MM.1S (cell line): Measurements from ENCODE around the gene TFCP2L1.

ENCODE experiments used
- DNase-seq: peaks from one replicate; pipeline ENCODE4 v3.0.0-alpha.2; 2015
- H2AFZ ChIP-seq: fragments of 300-600 bp; sonication (generic); 2 replicates; pipeline ENCODE4 v1.6.0; 2016; ENCODE audit warnings: antibody characterized with exemption, low read length
- H3F3A ChIP-seq: fragments of 300-600 bp; sonication (generic); 2 replicates; pipeline ENCODE4 v1.6.1; 2016; ENCODE audit warnings: mild to moderate bottlenecking, antibody characterized with exemption, low read length, moderate library complexity, mixed read lengths; ENCODE audit not compliant: insufficient read depth
- H3K27ac ChIP-seq: fragments of 300-600 bp; sonication (generic); 2 replicates; pipeline ENCODE4 v1.5.1; 2016; ENCODE audit warnings: mild to moderate bottlenecking, low read length
- H3K27me3 ChIP-seq: fragments of 300-600 bp; sonication (generic); replicated peaks from 2 replicates; pipeline ENCODE4 v1.6.0; 2016; ENCODE audit warnings: low read length; ENCODE audit not compliant: insufficient read depth
- H3K36me3 ChIP-seq: fragments of 300-600 bp; sonication (generic); replicated peaks from 2 replicates; pipeline ENCODE4 v1.6.1; 2016; ENCODE audit warnings: mild to moderate bottlenecking, low read length, mixed read lengths; ENCODE audit not compliant: insufficient read depth
- H3K4me1 ChIP-seq: fragments of 300-600 bp; sonication (generic); 2 replicates; pipeline ENCODE4 v1.6.1; 2016; ENCODE audit warnings: low read length, mixed read lengths
- H3K4me2 ChIP-seq: fragments of 300-600 bp; sonication (generic); 2 replicates; pipeline ENCODE4 v1.6.0; 2016; ENCODE audit warnings: low read depth, low read length
- H3K4me3 ChIP-seq: fragments of 300-600 bp; sonication (generic); 2 replicates; pipeline ENCODE4 v1.5.1; 2016; ENCODE audit warnings: low read length, mixed read lengths
- H3K79me2 ChIP-seq: fragments of 300-600 bp; sonication (generic); 2 replicates; pipeline ENCODE4 v1.6.1; 2016; ENCODE audit warnings: mixed run types, low read length, mixed read lengths
- H3K9ac ChIP-seq: fragments of 300-600 bp; sonication (generic); 2 replicates; pipeline ENCODE4 v1.6.1; 2016; ENCODE audit warnings: low read length, mixed read lengths
- H3K9me2 ChIP-seq: fragments of 300-600 bp; sonication (generic); replicated peaks from 2 replicates; pipeline ENCODE4 v1.6.1; 2016; ENCODE audit warnings: mild to moderate bottlenecking, low read length, mixed read lengths; ENCODE audit not compliant: insufficient read depth
- H3K9me3 ChIP-seq: fragments of 300-600 bp; sonication (generic); replicated peaks from 2 replicates; pipeline ENCODE4 v1.6.1; 2016; ENCODE audit warnings: mild to moderate bottlenecking, low read length, mixed read lengths; ENCODE audit not compliant: insufficient read depth
- H4K20me1 ChIP-seq: fragments of 300-600 bp; sonication (generic); 2 replicates; pipeline ENCODE4 v1.6.1; 2016; ENCODE audit warnings: mild to moderate bottlenecking, low read length, moderate library complexity, mixed read lengths; ENCODE audit not compliant: insufficient read depth
- EZH2 ChIP-seq: fragments of 300-600 bp; sonication (generic); optimal IDR thresholded peaks from 2 replicates; pipeline ENCODE3; 2017; ENCODE audit warnings: low read depth, mild to moderate bottlenecking, antibody characterized with exemption, low read length, mixed read lengths
- EZH2phosphoT487 ChIP-seq: fragments of 300-600 bp; sonication (generic); IDR thresholded peaks from 2 replicates; pipeline ENCODE4 v1.6.1; 2018; ENCODE audit warnings: antibody characterized with exemption, low read length
- TF ChIP-seq, protein P1 (sequence below): fragments of 300-600 bp; sonication (generic); IDR thresholded peaks from 2 replicates; pipeline ENCODE4 v1.5.1; 2016; ENCODE audit warnings: antibody characterized with exemption, low read length, mixed read lengths

Gene TFCP2L1

DNA sequence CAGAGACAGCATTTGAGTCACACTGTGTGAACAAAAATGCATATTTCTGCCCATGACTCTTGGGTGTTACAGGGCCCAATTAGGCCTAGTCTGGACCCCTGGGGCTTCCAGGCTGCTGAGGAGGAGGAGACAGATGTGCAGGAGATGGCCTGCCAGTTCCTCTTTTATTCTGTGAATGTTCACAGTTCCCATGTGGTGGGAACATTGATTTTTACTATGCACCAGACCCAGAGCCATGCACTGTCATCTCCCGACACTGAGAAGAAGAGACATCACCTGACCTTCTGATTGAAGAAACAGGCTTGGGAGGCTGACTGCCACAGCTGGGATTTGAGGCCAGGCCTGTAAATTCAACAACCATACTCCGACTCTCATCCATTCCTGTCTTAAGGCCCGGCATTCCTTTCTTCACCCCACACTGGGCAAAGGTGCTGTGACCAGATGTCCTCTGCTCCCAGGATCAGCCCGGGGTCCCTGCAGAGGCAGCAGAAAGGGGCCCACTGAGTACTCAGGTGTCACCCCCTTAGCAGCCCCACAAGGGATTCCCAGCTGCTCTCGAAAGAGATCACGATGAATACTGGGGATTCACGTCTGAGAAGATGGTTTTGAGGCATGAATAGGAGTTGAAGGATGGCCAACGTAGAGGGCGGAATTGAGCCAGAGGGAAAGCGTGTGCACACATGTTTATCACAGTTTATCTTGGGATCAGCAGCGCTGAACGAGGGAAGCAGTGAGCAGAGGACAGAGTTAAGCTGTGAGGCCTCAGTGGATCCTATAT lies 3.6 kb upstream of the TFCP2L1 start:
- Histone ChIP-seq H3K4me3 (no peak overlapping the region), H3K4me1 (no peaks in the 10 kb centered on the region), H3K79me2 (no peaks in the 10 kb centered on the region), H3K27ac (no peak overlapping the region), H2AFZ (no peak overlapping the region), H3K9me3 (no peaks in the 10 kb centered on the region), H3K4me2 (no peak overlapping the region), H3K36me3 (no peaks in the 10 kb centered on the region), H4K20me1 (no peaks in the 10 kb centered on the region), H3K27me3 (no peaks in the 10 kb centered on the region), H3F3A (no peaks in the 10 kb centered on the region), H3K9me2 (no peaks in the 10 kb centered on the region), H3K9ac (no peak overlapping the region)
- DNase-seq = no peak
- TF ChIP-seq EZH2phosphoT487 = no peak
- no peak for TF ChIP-seq EZH2
- TF ChIP-seq, protein P1, sequence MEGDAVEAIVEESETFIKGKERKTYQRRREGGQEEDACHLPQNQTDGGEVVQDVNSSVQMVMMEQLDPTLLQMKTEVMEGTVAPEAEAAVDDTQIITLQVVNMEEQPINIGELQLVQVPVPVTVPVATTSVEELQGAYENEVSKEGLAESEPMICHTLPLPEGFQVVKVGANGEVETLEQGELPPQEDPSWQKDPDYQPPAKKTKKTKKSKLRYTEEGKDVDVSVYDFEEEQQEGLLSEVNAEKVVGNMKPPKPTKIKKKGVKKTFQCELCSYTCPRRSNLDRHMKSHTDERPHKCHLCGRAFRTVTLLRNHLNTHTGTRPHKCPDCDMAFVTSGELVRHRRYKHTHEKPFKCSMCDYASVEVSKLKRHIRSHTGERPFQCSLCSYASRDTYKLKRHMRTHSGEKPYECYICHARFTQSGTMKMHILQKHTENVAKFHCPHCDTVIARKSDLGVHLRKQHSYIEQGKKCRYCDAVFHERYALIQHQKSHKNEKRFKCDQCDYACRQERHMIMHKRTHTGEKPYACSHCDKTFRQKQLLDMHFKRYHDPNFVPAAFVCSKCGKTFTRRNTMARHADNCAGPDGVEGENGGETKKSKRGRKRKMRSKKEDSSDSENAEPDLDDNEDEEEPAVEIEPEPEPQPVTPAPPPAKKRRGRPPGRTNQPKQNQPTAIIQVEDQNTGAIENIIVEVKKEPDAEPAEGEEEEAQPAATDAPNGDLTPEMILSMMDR = no peak

DNA sequence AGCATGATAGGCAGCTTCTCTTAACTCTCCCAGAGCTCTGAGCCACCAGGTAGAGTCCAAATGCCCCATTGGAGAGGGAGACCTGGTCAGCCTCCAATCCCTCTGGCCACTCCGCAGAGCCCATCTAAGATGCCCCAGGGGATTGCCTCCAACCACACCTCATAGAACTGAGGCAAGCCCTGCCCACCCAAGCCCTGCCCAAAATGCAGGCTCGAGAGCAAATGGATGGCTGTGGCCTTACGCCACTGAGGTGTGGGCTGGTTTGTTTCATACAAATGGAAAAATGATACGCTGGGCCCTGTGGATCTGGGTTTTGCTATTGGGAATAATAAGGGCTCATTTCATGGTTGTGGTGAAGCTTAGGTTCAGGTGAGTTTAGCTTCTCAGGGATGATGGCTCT lies 3.0 kb upstream of the TFCP2L1 start:
- DNase-seq = no peak
- Histone ChIP-seq H3K27me3 (no peaks in the 10 kb centered on the region), H3K27ac (no peak overlapping the region), H4K20me1 (no peaks in the 10 kb centered on the region), H2AFZ (no peak overlapping the region), H3K9me3 (no peaks in the 10 kb centered on the region), H3K79me2 (no peaks in the 10 kb centered on the region), H3K36me3 (no peaks in the 10 kb centered on the region), H3K4me2 (no peak overlapping the region), H3K4me3 (no peak overlapping the region), H3K9me2 (no peaks in the 10 kb centered on the region), H3K4me1 (no peaks in the 10 kb centered on the region), H3K9ac (no peak overlapping the region), H3F3A (no peaks in the 10 kb centered on the region)
- TF ChIP-seq, protein P1 = no peak
- no peak for TF ChIP-seq EZH2phosphoT487
- no peak for TF ChIP-seq EZH2

DNA sequence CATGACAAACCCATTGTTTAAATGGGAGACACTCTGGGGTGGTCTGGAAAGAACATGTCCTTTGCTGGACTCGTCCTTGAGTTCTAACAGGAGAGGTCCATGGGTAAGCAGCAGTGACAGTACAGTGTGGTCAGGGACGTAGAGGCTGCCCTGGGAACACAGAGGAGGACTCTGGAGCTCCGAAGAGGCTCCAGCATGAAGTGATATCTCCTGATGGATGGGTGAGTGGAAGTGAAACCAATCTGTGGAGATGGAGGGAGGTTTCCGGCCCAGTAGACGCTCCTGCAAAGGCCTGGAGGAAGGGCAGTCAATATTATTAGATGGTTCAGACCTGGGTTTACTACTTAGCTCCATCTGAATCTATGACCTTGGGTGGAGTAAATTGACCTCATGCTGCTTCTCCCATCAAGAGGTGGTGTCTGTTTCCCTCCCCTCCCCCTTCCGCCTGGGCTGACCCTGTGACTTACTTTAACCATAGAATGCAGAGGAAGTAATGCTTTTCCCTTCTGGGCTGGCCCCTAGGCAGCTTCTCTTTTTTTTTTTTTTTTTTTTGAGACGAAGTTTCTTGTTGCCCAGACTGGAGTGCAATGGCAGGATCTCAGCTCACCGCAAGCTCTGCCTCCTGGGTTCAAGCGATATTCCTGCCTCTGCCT lies 2.3 kb upstream of the TFCP2L1 start:
- Histone ChIP-seq H3K9me2 (no peaks in the 10 kb centered on the region), H3K9ac (no peak overlapping the region), H3K4me3 (no peak overlapping the region), H3K79me2 (no peaks in the 10 kb centered on the region), H3K36me3 (no peaks in the 10 kb centered on the region), H3K9me3 (no peaks in the 10 kb centered on the region), H3F3A (no peaks in the 10 kb centered on the region), H3K27ac (no peak overlapping the region), H3K4me2 (no peak overlapping the region), H2AFZ (no peak overlapping the region), H4K20me1 (no peaks in the 10 kb centered on the region), H3K27me3 (no peaks in the 10 kb centered on the region), H3K4me1 (no peaks in the 10 kb centered on the region)
- DNase-seq = no peak
- TF ChIP-seq, protein P1 = no peak
- TF ChIP-seq EZH2phosphoT487 (no peak), EZH2 (no peak)
